Erythroblast (primary cell): Measurements from ENCODE around the gene RNF215.

Experiments
- GATA1 ChIP-seq: IDR thresholded peaks from 2 replicates; pipeline ENCODE4 v1.6.1; 2011; ENCODE audit warnings: low read depth, mild to moderate bottlenecking, control low read depth, low read length, moderate library complexity
- POLR2A ChIP-seq: IDR thresholded peaks from 2 replicates; pipeline ENCODE4 v1.6.1; 2011; ENCODE audit warnings: mild to moderate bottlenecking, low read length

DNA sequence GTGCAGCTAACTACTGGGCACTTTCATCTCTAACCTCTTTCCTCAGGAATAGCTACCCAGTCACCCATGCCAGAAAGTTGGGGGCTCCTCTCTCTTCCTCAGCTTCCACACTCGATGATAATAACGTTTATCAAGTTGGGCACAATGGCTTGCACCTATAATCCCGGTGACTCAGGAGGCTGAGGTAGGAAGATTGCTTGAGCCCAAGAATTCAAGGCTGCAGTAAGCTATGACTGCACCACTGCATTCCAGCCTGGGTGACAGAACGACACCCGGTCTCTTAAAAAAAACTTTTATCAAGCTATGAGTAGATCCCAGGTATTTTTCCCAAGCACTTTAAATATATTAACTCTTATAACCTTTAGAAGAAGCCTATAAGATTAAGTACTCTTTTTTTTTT is 32.6 kb downstream of the RNF215 start:
- no peak for TF ChIP-seq POLR2A
- TF ChIP-seq GATA1, result no peak
